Putamen (tissue), 1 donor: ENCODE results near the gene DMRTC2.

Experiments
- DNase-seq: peaks from one replicate; pipeline ENCODE4 v3.0.0-alpha.2; 2016; ENCODE audit warnings: low spot score

The DMRTC2 gene

DNA sequence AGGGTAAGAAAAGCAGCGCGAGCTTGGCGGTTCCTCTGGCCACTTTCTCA, at the start of gene DMRTC2:
Gene DMRTC2, plus strand, starts transcription at position 42 of the 50 bp plus-strand sequence. CDS start 2,387 bp downstream, outside the sequence.
- no peak for DNase-seq

GRCh38 chr19:41796362-41796761, 48.5 kb upstream of the DMRTC2 start, which contains the start of gene CEACAM3:
TSS of gene CEACAM3 (plus strand) at chr19:41796587. CDS start at chr19:41796678, 91 bp downstream.
- DNase-seq: no peak

- DNase-seq: no peak
Measured at GRCh38 chr19:41796901-41797300, 47.9 kb upstream of the DMRTC2 start.

GRCh38 chr19:41799444-41800000, 45.3 kb upstream of the DMRTC2 start:
- DNase-seq: no peak

GRCh38 chr19:41801031-41801430, 43.8 kb upstream of the DMRTC2 start:
- no peak for DNase-seq

DNA sequence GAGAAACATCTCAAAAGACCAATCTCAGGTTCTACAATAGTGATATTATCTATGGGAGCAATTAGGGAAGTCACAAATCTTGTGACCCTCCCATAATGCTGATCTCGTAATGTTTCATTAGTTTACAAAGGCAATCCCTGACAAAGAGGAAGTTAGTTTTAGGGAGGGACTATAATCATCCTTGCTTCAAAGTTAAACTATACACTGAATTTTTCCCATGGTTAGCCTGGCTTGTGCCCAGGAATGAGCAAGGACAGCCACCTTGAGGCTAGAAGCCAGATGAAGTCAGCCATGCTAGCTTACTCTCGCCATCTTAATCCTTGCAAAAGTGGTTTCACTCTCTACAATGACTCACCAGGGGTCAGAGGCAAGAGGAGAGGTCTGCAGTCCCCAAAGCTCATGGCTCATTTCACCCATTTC, 43.0 kb upstream of the DMRTC2 start:
- no peak for DNase-seq

DNA sequence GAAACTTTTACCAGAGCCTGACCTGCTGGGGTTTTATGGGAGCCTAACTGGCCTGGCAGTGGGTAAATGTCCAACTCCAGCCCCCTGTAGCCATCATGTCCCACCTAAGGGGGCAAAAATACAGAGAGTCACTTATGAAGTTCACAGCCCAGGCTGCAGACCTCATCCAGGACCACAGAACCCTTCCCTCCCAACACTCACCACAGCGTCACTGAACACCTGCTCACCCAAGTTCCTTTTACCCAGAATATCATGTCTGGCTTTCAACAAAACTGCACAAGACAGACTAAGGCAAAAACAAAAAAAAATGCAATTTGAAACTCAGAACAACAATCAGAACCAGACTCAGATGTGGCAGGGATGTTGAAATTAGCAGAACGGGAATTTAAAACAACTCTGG, 42.1 kb upstream of the DMRTC2 start:
- DNase-seq: no peak

GRCh38 chr19:41804336-41804735, 40.5 kb upstream of the DMRTC2 start:
- DNase-seq: no peak

DNA sequence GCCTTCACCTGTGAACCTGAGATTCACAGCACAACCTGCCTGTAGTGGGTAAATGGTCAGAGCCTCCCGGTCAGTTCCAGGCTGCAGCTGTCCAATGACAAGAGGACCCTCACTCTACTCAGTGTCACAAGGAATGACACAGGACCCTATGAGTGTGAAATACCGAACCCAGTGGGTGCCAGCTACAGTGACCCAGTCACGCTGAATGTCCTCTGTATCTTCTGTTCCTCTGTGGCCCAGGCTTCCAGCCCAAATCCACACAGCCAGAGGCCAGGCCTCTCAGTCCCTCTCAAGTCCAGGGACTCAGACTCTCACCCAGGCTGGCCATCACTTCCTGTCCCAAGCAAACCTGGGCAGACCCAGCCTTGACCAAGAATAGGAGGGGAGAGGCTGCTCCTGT, 37.7 kb upstream of the DMRTC2 start:
- no peak for DNase-seq

DNA sequence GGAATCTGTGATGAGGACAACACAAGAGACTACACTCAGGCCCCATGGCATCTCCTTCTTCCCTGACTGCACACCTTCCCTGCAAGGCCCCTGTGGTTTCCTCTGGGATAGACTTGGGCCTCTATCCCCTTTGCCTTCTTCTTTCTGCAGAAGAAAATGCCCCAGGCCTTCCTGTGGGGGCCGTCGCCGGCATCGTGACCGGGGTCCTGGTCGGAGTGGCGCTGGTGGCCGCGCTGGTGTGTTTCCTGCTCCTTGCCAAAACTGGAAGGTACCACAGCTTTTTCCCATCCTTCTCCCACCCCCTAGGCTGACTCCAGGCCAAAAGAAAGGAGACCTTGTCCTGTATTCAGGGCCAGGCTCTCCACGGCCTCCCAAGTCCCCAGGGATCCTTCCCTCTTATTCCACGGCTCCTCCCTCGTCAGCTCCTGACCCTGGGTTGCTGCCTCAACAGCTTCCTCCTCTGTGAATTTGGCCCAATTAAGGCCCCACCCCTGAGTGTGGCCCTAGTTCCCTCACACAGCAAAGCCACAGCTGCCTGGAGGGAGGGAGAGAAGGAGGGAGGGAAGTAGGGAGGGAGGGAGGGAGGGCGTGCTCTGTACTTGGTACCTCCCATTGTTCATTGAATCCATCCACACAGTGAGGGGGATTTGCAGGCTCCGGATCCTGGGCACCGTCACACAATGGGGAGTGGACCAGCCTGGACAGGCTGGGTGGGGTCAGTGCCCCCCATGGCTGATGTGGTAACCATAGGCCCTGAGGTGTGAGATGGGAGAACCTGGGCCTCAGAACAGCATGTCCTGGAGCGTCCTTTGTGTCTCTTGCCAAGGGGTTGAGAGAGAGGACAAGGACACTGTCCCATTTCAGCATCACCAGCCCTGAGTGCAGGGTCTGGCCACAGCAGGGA, 35.9 kb upstream of the DMRTC2 start:
- no peak for DNase-seq

GRCh38 chr19:41810301-41810700, 34.5 kb upstream of the DMRTC2 start:
- DNase-seq: no peak

DNA sequence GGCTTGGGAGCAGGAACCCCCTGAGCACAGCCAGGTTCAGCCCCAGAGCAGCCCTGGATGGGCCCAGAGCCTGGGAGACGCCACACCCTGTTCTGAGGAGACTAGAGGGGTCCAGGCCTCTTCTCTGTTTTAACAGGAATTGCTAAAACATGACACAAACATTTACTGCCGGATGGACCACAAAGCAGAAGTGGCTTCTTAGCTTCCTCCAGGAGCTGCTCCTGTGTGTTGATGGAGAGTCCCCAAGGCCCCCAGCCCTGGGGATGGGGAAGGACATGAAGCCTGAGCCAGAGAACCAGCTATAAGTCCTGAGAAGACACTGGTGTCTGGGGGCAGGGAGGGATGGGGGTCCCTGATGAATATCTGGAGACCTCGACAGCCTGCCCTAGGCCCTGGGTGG, 33.8 kb upstream of the DMRTC2 start:
- DNase-seq: no peak

GRCh38 chr19:41811981-41812380, 32.9 kb upstream of the DMRTC2 start:
- DNase-seq: no peak

- no peak for DNase-seq
Measured at GRCh38 chr19:41813911-41814310, 30.9 kb upstream of the DMRTC2 start.

- no peak for DNase-seq
Measured at GRCh38 chr19:41815301-41815700, 29.5 kb upstream of the DMRTC2 start.

GRCh38 chr19:41816761-41817160, 28.1 kb upstream of the DMRTC2 start:
- DNase-seq: no peak

DNA sequence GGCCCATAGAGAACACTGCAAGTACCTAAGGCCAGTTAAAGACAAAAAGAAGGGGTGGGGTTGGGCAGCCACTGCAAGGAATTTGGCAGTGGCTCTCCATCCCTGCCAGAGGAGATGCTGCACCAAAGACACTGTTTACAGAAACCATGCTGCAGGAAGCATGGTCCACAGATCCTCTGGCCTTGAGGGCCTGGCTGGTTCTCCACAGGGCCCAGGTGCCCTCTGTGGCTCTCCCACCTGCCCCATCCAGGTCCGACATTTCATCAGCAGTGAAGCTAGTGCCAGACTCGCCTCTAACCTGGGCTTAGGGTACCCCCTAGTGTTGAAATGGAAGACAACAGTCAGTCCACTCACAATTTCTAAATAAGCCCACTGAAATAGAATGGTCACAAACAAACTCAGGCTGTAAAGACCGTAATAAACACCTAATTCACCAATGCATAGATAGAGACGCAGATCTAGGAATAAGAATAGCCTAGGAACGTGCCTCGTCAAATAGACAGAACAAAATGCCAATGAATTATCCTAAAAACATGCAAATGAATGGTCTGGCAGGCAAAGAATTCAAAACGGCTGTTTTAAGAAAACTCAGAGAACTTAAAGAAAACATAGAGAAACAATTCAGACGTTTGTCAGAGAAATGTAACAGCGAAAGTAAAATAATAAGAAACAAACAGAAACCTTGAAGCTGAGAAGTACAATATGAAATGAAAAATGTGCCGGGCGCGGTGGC, 23.7 kb upstream of the DMRTC2 start:
- DNase-seq: no peak

DNA sequence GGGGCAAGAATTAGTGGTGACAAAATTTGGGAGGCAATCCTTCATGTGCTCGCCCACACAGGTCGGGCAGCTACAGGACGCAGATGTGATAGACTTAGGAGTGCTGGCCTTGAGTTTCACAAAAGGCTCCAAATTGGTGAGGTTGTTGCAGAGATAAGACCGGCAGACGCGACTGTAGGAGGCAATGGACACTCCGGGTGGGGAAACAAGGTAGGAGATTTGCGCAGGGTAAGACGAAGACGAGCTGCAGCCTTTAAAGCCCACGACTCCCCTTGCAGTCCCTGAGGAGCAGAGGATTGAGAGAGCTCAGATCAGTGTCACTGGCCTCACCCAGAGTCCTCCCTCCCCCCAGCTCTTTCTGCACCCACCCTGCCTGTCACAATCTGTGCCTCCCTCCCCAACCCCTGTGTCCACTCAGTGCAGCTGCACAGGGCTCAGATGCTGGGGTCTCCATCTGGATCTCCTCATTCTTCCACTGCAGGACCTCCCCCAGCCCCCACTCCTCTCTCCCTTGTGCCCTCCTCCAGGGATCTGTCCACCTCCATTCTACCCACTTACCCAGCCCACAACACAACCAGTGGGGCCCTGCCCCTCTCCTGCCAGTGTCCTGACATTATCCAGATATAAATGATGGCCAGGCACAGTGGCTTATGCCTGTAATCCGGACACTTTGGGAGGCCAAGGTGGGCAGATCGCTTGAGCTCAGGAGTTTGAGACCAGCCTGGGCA, 6.7 kb upstream of the DMRTC2 start:
- no peak for DNase-seq

GRCh38 chr19:41839211-41839610, 5.6 kb upstream of the DMRTC2 start:
- DNase-seq: no peak

DNA sequence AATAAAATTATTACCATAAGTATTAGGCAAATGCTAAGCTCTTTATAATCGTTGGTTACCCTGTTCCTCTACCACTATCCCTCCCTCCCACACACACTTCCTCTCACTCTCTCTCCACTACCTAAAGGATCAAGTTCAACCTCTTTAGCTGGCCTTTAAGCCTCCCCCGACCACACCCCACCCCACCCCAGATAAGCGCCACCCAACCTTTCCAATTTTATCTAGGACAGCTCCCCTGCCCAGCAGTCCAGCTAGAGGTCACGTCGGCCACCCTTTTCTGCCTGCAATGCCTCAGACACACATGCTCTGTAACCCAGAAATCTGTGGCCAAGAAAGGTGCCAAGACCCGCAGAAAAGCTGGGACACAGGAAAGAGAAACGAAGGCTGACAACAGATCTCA, 1.5 kb upstream of the DMRTC2 start:
- no peak for DNase-seq

- no peak for DNase-seq
Measured at GRCh38 chr19:41844601-41845000, 241 bp upstream of the DMRTC2 start, which contains the start of gene LYPD4. TSS of gene LYPD4 (minus strand) at chr19:41844683. CDS start at chr19:41839285, 5,398 bp downstream.

- no peak for DNase-seq
Measured at GRCh38 chr19:41845051-41845590, 279 bp downstream of the DMRTC2 start.
